Adipose tissue (tissue), 3 donors: ENCODE measurements around the gene AHNAK2. TPM values are rescaled to one million over a fixed set of nuclear protein-coding genes. Genes with fewer than 3 reads are reported as not detected.

ENCODE experiments used
- H3K27ac ChIP-seq: one replicate; pipeline ENCODE4 v1.5.1; 2013; ENCODE audit warnings: low read depth, low read length
- WGBS, 3 donors: extraction: QIAGEN DNeasy Blood & Tissue Kit; methylation state at CpG; one replicate each; pipeline ENCODE4 v1.1.7; 2013; 5-methylcytosine and 5-hydroxymethylcytosine counted together
- polyA plus RNA-seq, 3 donors: library from polyadenylated mRNA; stranded (reverse); fragments of 200-250 nt; gene quantifications; one replicate each; pipeline ENCODE4 v1.2.3, GENCODE V29; 2013
- donor health status: healthy with polysubstance abuse.
- donor health status: Bipolar disorder and iron deficiency.
- donor health status: healthy.

The AHNAK2 gene
- polyA plus RNA-seq, 3 donors: 0.72 to 15.6 (median 2.9) TPM

DNA sequence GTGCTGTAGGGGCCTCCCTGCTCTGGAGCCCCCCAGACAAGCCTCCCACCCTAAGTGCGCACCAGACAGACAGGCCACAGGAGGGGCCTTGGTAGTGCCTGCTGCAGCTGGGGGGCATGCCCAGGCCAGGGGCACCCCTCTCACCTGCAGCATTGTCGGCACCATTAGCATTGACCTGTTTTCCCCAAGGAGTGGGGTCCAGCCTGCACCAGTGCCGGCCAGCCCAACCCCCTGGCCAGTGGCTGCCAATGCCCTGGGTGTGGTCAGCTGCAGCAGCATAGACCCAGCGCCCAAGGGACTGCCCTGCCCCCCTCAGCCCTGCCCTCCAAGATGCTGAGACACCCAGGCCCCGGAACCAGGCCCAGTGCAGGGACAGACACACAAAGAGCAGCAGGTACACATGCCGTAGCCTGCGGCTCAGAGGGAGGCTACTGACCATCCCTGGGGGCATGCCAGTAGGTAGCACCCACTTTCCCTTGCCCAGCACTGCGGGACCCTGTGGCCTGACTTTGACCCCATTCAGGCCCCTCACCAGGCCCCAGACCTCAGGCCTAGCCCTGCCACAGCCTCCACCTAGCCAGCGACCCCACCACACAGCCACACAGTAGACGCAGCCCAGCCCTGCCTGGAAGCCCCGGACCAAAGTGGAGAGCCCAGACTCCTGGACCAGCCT, 1.0 kb downstream of the AHNAK2 start:
- no peak overlapping the region for H3K27ac ChIP-seq
- 61 to 75% (median 64%) methylated on average over 11 of the region's 11 CpGs for WGBS, 3 donors

DNA sequence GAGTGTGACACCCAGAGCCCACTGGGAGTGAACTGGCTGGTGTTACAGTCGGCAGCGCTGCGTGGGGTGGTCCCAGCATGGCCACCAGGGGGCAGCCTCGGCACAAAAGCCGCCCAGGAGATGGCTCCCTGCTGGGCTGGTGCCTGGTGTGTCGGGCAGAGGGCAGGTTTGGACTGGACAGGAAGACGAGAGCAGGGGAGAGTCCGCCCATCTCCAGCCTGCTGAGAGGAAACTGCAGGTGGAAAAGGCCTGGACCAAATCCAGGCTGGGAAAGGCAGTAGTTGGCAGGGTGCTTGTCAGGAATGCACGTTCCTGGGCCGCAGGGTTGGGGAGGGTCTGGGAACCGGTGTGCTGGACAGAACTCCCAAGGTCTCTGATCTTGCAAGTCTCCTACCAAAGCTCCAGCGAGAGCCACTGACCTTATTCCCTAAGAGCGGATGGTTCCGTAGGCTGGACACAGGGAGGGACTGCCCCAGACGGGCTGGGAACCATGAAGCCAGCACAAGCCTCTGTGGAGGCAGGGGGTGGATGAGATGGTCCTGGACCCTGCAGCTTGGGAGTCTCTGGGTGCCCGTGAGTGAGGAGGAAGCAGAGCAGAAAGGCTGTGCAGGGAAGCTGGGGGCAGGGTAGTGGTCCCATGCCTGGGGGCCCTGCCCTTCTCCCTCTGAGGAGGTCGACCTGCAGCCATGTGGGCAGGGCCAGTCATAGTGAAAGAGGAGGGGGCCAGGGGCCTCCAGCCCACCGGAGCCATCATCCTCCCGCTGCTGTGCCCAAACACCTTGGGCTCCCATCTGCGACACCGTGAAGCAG, 1.8 kb downstream of the AHNAK2 start:
- no peak overlapping the region for H3K27ac ChIP-seq
- 40 to 43% (median 40%) methylated on average over 20 to 21 of the region's 21 CpGs for WGBS, 3 donors

DNA sequence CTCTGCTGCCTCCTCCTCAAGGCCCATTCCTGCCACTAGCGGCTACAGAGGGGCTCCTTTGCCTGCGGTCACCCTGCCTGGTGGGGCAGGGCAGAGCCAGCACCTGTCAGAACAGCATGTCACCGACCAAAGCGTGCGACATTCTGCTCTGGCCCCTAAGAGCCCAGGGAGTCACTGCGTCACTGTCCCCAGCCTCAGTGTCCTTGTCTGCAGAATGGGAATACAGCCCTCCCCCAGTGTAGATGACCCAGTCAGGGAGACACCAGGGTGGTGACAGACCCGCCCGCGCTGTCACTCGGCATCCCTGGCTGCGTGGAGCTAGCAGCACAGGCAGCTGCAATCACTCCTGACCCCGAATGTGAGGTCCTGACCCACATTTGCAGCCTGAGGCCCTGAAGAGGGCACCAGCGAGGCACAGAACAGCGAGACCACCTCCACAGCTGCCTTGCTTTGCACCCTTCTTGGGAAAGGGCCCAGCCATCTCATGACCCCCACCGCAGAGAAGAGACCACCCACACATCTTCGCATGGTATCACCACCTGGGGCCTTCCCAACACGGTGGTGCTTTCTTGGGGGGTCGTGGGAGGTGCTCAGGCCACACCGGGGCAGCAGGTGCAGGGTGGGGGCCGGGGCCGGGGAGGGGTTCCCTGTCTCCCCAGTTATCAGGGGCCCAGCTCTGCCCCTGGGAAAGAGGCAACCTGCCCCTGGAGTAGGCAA, 2.5 kb downstream of the AHNAK2 start:
- WGBS, 3 donors: 51 to 57% (median 56%) methylated on average over 20 to 21 of the region's 21 CpGs
- H3K27ac ChIP-seq: no peak overlapping the region

DNA sequence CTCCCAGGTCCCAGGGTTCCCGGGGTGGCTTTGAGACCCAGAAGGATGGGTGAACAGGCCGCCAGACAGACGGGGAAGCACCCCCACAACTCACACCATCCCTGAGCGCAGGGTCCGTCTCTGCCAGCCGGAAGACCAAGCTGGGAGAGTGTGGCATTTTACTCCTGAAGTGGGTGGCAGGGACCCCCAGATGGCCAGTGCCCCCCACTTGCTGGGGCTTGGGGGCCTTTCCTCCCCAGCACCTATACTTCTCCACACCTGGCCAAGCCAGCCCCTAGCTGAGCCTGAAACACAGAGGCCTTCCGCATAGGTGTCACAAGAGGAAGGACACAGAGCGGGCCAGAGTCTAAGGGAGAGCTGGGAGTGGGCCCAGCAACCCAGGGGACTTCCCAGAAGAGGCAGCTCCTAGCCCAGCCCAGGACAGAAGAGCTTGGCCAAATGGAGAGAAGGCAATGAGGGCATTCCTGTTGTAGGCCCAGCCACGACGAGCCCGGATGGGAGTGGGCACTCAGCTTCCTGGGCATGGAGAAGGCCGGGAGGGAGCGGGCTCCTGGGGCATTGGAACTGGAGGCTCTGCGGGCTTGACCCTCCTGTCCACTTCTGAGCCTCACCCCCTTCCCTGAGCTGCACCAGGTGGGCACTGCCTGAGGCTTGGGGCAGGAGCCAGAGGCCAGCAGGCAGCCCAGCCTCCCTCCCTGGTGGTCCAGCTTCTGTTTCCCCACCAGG, 3.3 kb downstream of the AHNAK2 start:
- 92 to 96% (median 93%) methylated on average over 12 to 14 of the region's 14 CpGs for WGBS, 3 donors
- H3K27ac ChIP-seq: no peak overlapping the region

DNA sequence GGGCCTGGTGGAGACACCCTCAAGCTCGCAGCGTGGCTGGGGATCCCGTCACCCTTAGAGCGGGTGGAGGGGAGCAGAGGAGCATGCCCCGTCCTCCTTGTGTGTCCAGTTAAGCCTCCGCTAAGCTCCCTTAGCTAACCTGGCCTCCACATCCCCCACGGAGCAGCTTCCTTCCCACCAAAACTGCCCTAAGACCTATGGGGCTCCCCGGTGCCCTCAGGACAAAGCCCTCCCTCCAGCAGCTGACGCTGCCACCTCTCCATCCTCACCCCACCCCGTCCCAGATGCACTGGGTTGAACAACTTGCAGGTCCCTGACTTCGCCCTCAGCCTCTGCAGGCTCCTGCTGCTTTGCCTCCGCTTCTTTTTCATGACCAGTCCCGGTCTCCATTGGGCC, 4.0 kb downstream of the AHNAK2 start:
- peak overlapping the region; percentile 51 for H3K27ac ChIP-seq
- WGBS, 3 donors: 61 to 64% (median 64%) methylated on average over 12 to 13 of the region's 13 CpGs

DNA sequence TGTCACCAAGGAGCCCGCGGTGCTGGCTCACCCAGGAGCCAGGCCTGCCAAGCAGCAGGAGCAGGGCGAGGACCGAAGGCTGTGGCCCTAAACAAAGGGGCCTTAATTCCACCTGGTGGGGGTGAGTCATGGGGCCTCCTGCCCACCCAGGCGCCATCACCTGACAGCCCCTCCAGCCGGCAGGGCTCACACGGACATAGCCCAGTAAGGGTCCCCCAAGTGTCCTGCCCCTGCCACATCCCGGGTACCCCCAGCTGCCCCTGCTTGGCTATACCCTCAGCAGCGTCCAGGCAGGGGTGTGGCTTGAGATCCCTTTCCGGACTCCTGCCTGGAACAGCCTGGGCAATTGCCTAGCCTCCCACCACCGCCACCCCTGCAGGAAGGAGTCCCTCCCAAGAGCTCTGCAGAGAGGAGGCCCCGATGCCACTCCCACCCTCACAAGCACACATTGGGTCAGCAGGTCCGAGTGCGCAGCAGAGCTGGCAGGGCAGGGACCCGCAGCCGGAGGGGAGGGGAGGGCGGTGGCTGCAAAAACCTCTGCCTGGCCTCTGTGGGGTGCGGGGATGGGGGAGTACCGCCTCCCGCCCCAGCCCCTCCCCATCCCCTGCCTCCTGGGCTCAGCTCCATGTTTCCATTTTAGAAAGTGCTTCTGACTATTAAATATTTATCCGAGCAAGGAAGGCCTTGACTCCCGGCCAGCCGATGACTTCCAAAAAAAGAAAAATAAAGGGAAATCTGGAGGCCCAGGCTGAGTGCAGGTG, 4.6 kb downstream of the AHNAK2 start:
- 33 to 44% (median 34%) methylated on average over 21 to 23 of the region's 23 CpGs for WGBS, 3 donors
- peak overlapping the region; percentile 68 for H3K27ac ChIP-seq

DNA sequence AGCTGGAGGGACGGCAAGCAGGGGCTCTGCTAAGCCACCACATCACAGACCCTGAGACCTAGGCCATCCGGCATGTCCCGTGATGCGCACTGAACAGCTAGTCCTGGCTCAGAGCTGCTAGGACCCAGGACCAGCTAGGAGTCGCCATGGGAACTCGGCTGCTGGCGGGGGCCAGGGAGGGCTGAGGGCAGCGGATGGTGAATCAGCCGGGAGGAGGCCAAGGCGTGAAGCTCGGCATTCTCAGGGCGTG, 5.1 kb downstream of the AHNAK2 start:
- H3K27ac ChIP-seq: peak overlapping the region; percentile 68
- WGBS, 3 donors: 47 to 64% (median 54%) methylated on average over 12 of the region's 12 CpGs

DNA sequence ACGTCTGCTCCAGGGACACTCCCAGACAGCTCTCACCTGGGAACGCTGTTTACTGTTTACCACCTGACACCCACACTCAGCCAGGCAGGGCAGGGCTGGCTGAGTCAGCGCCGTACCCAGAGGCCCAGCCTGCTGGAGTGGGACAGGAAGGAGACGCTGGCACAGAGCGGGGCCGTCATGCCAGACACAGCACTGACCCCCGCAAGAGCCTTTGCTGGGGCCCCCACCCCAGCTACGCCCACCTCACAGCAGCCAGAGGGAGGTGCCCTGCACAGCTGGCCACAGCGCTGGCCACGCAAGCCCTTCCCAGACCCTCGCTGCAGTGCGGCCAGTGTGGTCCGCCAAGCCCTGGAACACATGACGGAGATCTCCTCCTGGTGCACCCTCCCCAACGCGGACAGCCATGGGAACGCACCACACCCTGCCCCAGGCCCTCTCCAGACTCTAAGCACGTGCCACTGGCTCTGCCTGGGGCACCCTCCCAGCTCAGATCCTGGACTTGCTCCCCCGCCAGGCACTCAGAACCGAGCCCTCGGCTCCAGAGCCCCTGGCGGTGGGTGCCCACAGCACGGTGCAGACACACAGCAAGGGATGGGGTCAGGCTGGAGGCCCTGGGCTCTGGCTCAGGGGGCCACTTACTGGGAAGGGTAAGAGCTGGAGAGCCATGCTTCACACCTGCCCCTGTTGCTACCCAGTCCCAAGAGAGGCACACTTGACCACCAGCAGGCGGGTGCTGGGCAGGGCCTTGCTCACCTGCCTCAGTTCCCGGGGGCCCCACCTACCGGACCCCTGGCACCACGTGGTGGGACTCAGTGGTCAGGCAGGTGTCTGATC, 5.7 kb downstream of the AHNAK2 start:
- peak overlapping the region; percentile 68 for H3K27ac ChIP-seq
- WGBS, 3 donors: 57 to 62% (median 61%) methylated on average over 28 of the region's 28 CpGs

DNA sequence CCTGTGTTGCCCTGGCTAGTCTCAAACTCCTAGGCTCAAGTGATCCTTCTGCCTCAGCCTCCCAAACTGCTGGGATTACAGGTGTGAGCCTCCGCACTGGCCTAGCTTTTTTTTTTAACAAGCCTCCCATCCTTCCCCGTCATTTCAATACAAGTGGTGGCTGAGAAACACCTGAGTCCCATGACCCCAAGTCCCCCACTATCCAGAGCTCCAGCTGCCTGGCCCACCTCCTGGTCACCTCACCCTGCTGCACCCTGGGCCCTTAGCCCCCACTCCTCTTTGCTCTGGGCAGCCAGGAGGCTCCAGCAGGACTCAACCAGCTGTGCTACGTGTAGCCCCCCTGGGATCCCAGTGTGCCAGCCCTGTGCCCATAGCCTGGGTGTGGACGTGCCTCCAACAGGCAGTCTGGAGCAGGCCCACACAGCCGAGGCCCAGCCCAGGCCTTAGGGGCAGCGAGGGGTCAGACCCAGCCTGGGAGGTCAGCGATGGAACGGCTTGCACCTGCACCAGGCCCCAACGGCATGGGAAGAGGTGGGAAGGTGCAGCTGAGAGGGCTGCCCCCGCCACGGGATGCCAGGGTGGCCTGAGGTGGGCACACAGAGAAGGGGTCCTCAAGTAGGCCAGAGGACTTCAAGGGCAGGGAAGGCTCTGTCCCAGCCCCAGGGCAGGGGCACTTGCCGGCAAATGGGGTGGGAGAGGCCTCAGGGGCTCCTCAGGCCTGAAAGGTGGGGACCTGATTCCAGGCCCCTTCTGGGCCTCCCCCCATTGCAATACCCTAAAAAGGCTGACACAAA, 6.5 kb downstream of the AHNAK2 start:
- 89 to 97% (median 92%) methylated on average over 12 of the region's 12 CpGs for WGBS, 3 donors

DNA sequence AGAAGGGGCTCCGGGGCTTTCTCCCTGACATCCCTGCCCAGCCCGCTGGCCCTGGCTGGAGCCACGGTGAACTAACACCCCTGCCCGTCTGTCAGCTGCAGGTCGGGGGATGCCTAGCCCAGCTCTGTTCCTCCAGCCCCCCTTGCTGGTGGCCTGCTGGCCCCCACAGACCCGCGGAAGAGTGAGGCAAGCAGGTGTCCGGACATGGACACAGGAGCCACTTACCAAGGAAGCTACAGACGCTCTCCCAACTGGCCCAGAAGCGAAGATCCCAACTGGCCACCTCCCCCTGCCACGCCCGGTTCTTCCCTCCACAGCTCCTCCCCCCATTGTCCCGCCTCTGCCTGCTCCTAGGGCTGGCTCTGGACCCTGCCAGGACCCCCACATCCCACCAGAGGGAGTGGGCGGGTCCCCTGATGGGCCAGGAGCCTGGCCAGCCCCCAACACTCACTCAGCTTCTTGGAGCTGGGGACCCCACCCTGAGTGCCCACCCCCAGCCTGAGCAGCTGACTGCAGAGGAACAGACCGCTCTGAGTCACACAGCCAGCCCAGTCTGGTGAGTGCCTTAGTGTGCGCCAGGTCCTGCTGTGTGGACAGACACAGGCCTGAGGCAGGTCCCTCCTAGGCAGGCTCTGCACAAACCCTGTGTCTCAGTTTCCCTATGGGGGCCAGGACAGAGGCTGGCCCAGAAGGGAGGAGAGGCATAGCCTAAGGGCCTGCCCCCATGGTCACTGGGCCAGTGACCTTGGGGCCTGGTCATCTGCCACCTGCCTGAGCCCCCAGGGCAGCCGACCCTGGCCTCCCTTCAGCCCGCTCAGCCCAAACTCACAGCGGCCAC, 7.7 kb downstream of the AHNAK2 start:
- WGBS, 3 donors: 60 to 77% (median 63%) methylated on average over 19 of the region's 19 CpGs
- H3K27ac ChIP-seq: no peak overlapping the region

More for the DNA sequence above, 6.5 kb downstream of the AHNAK2 start:
- H3K27ac ChIP-seq: no peak overlapping the region

DNA sequence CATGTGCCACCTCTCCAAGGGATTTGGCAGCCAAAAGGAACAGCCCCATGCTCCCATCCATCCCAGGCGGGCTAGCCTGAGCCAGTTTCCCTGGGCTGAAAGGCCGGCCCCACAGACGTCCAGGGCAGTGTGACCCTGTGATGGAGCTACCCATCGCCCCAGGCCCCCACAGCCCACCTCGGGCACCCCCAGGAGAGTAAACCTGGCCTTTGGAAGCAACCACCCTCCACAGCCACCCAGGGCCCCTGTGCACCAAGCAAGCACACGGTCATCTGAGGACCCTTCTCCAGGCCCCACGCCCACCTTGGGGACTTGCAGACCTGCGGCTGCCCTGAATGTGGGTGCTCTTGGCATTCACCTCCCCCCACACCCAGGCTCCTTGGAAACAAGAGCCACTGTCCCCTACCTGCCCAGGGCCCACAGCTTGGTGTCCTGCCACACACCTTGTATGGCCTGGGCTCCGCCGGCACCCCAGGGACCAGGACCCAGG, 8.4 kb downstream of the AHNAK2 start:
- H3K27ac ChIP-seq: no peak overlapping the region
- WGBS, 3 donors: 86 to 90% (median 86%) methylated on average over 9 to 10 of the region's 10 CpGs

DNA sequence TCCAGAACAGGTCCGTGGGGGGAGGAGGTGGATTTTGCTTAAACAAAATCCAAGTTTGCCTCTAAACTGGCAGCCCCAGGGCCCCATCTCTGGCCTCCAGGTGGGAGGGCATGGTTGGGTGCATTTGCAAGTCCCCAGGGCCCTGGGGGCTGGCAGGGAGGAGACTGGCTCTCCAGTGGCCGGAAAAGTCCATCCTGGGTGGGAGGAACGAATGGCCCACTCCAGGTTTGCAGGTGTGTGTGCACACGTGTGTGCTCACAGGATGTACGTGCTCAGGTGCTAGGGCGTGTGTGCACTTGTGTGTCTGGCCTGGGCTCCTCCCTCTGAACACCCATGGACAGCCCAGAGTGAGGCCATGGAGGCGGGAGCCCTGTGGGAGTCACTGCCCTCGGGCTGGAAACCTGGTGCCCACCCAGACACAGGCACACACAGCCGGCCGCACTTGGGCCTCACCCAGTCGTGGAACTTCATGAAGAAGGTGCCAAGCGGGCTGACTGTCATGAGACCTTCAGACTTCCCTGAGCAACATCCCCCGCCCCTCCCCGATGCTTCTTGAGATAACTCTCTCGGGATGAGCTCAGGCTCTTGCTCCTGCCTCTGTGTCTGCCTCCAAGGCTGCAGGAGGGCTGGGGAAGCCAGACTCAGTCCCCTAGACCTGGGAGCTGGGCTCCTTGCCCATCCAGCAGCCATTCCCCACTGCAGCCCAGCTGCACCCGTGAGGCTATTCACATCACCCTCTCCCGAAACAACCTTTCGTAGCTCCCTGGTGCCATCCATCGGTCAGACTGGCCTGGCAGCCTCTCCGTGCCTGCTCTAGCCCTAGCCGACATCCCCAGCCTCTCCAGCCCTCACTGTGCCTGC, 9.4 kb downstream of the AHNAK2 start:
- no peak overlapping the region for H3K27ac ChIP-seq
- WGBS, 3 donors: 49 to 69% (median 61%) methylated on average over 21 of the region's 21 CpGs

DNA sequence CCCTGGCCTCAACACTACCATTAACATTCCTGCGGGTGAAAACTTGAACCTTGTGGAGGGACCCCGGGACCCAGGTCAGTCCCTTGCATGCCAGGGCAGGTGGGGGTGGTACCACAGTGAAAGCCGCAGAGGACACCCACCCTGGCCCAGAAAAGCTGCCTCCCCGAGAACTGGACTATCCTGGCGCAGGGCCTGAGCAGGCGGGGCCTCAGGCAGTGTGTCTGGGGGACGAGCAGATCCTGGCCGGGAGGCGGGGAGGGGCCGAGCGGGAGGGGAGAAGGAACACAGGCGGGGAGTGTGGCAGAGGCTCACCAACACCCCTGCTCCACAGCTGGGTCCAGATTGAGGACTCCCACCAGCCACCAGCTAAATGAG, 10.0 kb downstream of the AHNAK2 start:
- 8 to 24% (median 9%) methylated on average over 8 to 12 of the region's 12 CpGs for WGBS, 3 donors
- no peak overlapping the region for H3K27ac ChIP-seq

DNA sequence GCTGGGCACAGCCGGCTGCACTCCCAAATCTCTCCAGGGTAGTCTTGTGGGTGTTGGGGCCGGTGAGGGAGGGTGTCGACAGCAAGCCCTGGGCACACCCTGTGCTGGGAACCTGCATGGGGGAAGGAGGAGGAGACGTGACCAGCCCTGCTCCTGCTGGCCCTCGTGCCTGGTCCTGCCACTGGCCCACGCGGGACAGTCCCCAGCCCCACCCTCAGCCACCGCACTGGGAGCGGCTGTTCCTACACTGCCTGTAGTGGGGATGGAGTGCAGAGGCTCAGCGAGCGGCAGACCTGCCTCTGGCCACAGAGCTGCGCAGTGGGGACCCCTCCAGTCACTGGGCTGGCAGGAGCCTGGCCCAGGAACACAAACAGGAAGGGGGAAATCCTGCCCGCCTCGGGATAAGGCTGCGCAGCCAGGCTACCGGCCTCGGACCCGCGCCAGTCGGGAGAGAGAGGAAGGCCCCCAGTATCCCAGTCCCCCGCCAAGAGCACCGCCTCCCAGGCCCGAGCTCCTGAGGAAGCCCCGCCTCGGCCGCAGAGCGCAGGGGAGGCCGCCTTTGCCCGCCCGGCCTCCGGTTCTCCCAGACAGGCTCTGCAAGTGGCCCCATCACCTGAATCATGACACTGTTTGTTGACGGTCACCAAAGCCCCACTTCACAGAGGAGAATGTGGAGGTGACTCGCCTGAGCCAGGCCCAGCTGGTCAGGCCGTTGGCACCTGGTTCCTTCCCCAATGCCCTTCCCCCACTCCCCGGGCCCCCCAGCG, 10.6 kb downstream of the AHNAK2 start:
- no peak overlapping the region for H3K27ac ChIP-seq
- WGBS, 3 donors: 2 to 11% (median 3%) methylated on average over 35 to 36 of the region's 36 CpGs
